ENCODE data around the gene CARD18.

- TF ChIP-seq CTCF (conservative IDR thresholded peaks at IDR 0.05; ENCODE audit: low read depth, low read length) (no peak), EZH2phosphoT487 (IDR thresholded peaks at IDR 0.05; ENCODE audit: borderline replicate concordance, low read length) (no peak), EZH2 (IDR thresholded peaks at IDR 0.05; ENCODE audit: low read length, unreplicated experiment) (no peak)
Observed at GRCh38 chr11:105168457-105168856, 28.9 kb upstream of the CARD18 start.

Data from PC-3 (cell line).